ENCODE measurements around the gene SORCS3. TPM values are rescaled to one million over a fixed set of nuclear protein-coding genes. Genes with fewer than 3 reads are reported as not detected.

The SORCS3 gene
- total RNA-seq, 1 experiment from 2014 or later, result 0.04 TPM

DNA sequence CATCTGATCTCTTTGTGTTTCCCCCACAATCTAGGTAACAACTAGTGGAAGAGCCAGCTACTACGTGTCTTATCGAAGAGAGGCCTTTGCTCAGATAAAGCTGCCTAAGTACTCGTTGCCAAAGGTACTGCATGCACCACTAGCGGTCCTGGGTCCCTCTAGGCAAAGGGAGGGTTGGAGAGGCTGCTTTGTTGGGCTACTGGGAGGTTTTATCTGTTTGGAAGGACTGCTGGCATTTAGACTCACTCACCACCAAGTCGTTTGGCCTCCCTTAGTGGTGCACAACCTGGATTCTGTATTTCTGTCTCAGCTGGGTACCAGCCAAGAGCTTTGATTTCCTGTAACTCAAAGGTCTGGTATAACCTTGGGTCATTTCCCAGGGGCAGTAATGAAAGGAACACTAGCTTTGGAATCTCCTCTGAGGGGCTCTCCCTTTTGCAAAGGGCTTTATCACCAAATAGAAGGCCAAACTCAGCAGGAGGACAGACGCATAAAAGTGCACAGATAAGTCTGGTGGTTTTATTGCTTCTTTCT lies 498.3 kb downstream of the SORCS3 start:
- no peaks in the 10 kb centered on the region for H3K79me1 ChIP-seq (ENCODE audit: insufficient read depth, low read depth, low read length, poor library complexity, severe bottlenecking)
- H3T11ph ChIP-seq (ENCODE audit: low read length), result no peak overlapping the region
- no CpG with 5 or more reads among the region's 6 CpGs for WGBS (ENCODE audit: extremely low coverage, insufficient read length, low lambda C conversion rate)
- H3K56ac ChIP-seq (ENCODE audit: insufficient read length, low read depth, low read length), result no peak overlapping the region
- no peak overlapping the region for H2BK15ac ChIP-seq (ENCODE audit: low read depth, low read length)
- no peak overlapping the region for H4K5ac ChIP-seq (ENCODE audit: insufficient read length, low read depth, low read length)
- no peaks in the 10 kb centered on the region for H3K27me3 ChIP-seq (ENCODE audit: insufficient read depth, low read length)
- H3K9ac ChIP-seq (ENCODE audit: extremely low read depth, insufficient read length, low read length), result no peak overlapping the region
- Mint-ChIP-seq H3K4me1 (0 out of 4 replicates have a peak, but pooled peaks cover 0 to 2% of the 10 kb centered on the region in 2 experiments), H3K27me3 (ENCODE audit: low read depth) (no peaks in the 10 kb centered on the region; the same call in 1 of the 2 replicates), H3K36me3 (ENCODE audit: insufficient read depth in 1 of 3, low read depth in 3 of 3) (no peaks in the 10 kb centered on the region), H3K4me3 (no peak overlapping the region), H3K27ac (no peak overlapping the region), H3K9me3 (no peaks in the 10 kb centered on the region)
- H3K27ac ChIP-seq (ENCODE audit: insufficient read length, low read depth, low read length), result no peak overlapping the region
- no peak overlapping the region for H3K4me2 ChIP-seq (ENCODE audit: insufficient read depth, insufficient read length, low read length)
- no peak overlapping the region for H2AFZ ChIP-seq (ENCODE audit: low read length)
- no peak overlapping the region for H2BK5ac ChIP-seq (ENCODE audit: insufficient read length, low read length)
- no peak overlapping the region for H2BK20ac ChIP-seq (ENCODE audit: low read depth, low read length, poor library complexity, severe bottlenecking)
- no peak overlapping the region for H4K91ac ChIP-seq (ENCODE audit: insufficient read length, low read depth, low read length)
- H3K4ac ChIP-seq (ENCODE audit: low read depth, low read length), result no peak overlapping the region
- DNase-seq, result no peak
- no peak overlapping the region for H2BK120ac ChIP-seq (ENCODE audit: low read depth, low read length, poor library complexity, severe bottlenecking)
- no peaks in the 10 kb centered on the region for H3K4me1 ChIP-seq (ENCODE audit: insufficient read depth, low read length)
- H3K23ac ChIP-seq (ENCODE audit: insufficient read length, low read depth, low read length), result no peak overlapping the region
- H3K14ac ChIP-seq (ENCODE audit: insufficient read depth, low read length), result no peak overlapping the region
- no peak overlapping the region for H2AK5ac ChIP-seq (ENCODE audit: insufficient read length, low read length)
- no peak overlapping the region for H3K18ac ChIP-seq (ENCODE audit: insufficient read length, low read depth, low read length)
- TF ChIP-seq, protein P1, sequence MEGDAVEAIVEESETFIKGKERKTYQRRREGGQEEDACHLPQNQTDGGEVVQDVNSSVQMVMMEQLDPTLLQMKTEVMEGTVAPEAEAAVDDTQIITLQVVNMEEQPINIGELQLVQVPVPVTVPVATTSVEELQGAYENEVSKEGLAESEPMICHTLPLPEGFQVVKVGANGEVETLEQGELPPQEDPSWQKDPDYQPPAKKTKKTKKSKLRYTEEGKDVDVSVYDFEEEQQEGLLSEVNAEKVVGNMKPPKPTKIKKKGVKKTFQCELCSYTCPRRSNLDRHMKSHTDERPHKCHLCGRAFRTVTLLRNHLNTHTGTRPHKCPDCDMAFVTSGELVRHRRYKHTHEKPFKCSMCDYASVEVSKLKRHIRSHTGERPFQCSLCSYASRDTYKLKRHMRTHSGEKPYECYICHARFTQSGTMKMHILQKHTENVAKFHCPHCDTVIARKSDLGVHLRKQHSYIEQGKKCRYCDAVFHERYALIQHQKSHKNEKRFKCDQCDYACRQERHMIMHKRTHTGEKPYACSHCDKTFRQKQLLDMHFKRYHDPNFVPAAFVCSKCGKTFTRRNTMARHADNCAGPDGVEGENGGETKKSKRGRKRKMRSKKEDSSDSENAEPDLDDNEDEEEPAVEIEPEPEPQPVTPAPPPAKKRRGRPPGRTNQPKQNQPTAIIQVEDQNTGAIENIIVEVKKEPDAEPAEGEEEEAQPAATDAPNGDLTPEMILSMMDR (conservative IDR thresholded peaks at IDR 0.05), result no peak
- H3K79me2 ChIP-seq (ENCODE audit: insufficient read depth, low read length), result no peaks in the 10 kb centered on the region
- H3K23me2 ChIP-seq (ENCODE audit: insufficient read length, low read depth, low read length, poor library complexity, severe bottlenecking), result no peaks in the 10 kb centered on the region
- no peaks in the 10 kb centered on the region for H4K20me1 ChIP-seq (ENCODE audit: control insufficient read depth, insufficient read depth, insufficient read length)
- no peak overlapping the region for H4K8ac ChIP-seq (replicated peaks; ENCODE audit: insufficient read length, low read depth, low read length)
- H3K9me3 ChIP-seq (ENCODE audit: control insufficient read depth, low read depth, low read length), result no peaks in the 10 kb centered on the region
- H2BK12ac ChIP-seq (ENCODE audit: insufficient read length, low read depth, low read length), result no peak overlapping the region

All from H9 (cell line).